GM12878 (cell line): ENCODE data around the gene SMCO1. TPM values are rescaled to one million over a fixed set of nuclear protein-coding genes. Genes with fewer than 3 reads are reported as not detected.
A peak's percentile ranks its signal among the peaks of the same experiment; 100 is the strongest.

ENCODE experiments used
- CHD2 ChIP-seq: IDR thresholded peaks from 2 replicates; pipeline ENCODE4 v1.6.1; 2011; ENCODE audit warnings: low read depth, low read length, improper control_type of control experiment, borderline replicate concordance
- E2F8 ChIP-seq: fragments of 450-650 bp; IDR thresholded peaks from 2 replicates; pipeline ENCODE4 v1.6.1; 2018; ENCODE audit warnings: mild to moderate bottlenecking, low read depth, moderate library complexity; ENCODE audit not compliant: partially characterized antibody
- E4F1 ChIP-seq: fragments of 450-650 bp; IDR thresholded peaks from 2 replicates; pipeline ENCODE4 v1.6.1; 2018; ENCODE audit warnings: borderline replicate concordance, mild to moderate bottlenecking; ENCODE audit not compliant: partially characterized antibody
- ETV6 ChIP-seq, 2 experiments: fragments of 450-650 bp in 1 of 2; IDR thresholded peaks in 1 of 2; conservative IDR thresholded peaks in 1 of 2; 2 replicates each; pipeline ENCODE4 v1.6.1; 2014; ENCODE audit warnings: antibody characterized with exemption in 1 of 2, borderline replicate concordance in 1 of 2, low read depth in 1 of 2, mild to moderate bottlenecking in 1 of 2, moderate library complexity in 1 of 2
- EZH2 ChIP-seq: IDR thresholded peaks from 2 replicates; pipeline ENCODE4 v1.6.1; 2012; ENCODE audit warnings: low read depth, mild to moderate bottlenecking, control low read depth, inconsistent platforms, low read length, borderline replicate concordance; ENCODE audit not compliant: control insufficient read depth
- LARP7 ChIP-seq: fragments of 450-650 bp; IDR thresholded peaks from 2 replicates; pipeline ENCODE4 v1.6.1; 2017; ENCODE audit warnings: mild to moderate bottlenecking
- MAX ChIP-seq: IDR thresholded peaks from 2 replicates; pipeline ENCODE4 v1.6.1; 2012; ENCODE audit warnings: low read depth, low read length, improper control_type of control experiment
- NFIC ChIP-seq: IDR thresholded peaks from 2 replicates; pipeline ENCODE4 v1.6.1; 2012; ENCODE audit warnings: low read depth, mild to moderate bottlenecking, inconsistent platforms, low read length, moderate library complexity
- POLR2A ChIP-seq: IDR thresholded peaks from 2 replicates; pipeline ENCODE4 v1.6.1; 2011; ENCODE audit warnings: low read depth, mild to moderate bottlenecking, low read length
- SMARCA5 ChIP-seq: fragments of 450-650 bp; IDR thresholded peaks from 2 replicates; pipeline ENCODE4 v1.6.1; 2017; ENCODE audit warnings: mild to moderate bottlenecking
- ZNF217 ChIP-seq: fragments of 450-650 bp; IDR thresholded peaks from 2 replicates; pipeline ENCODE4 v1.6.1; 2017; ENCODE audit warnings: antibody characterized with exemption, mild to moderate bottlenecking
- ZNF384 ChIP-seq: IDR thresholded peaks from 2 replicates; pipeline ENCODE4 v1.6.1; 2012; ENCODE audit warnings: low read depth, mild to moderate bottlenecking, low read length, improper control_type of control experiment, borderline replicate concordance
- polyA plus RNA-seq, 11 experiments: library from polyadenylated mRNA; depleted of rRNA in 4 of 11; unstranded in 6 of 11; stranded (reverse) in 5 of 11; fragments of >200 nt; fragmentation: Nextera tagmentation in 4 of 11; fragmentation: Illumina TruSeq in 1 of 11; extraction: Ambion mirVana in 4 of 11; extraction: Trizol in 1 of 11; gene quantifications; 1 replicate in 1 of 11; 2 replicates in 10 of 11; pipeline versions ENCODE4 v1.2.1 to v1.2.3, GENCODE V29; 2011 to 2016; ENCODE audit warnings: inconsistent platforms in 2 of 11, missing spikeins in 2 of 11, low read depth in 1 of 11
- total RNA-seq, 4 experiments: library from RNA; depleted of rRNA in 3 of 4; stranded (reverse); fragments of >200 nt in 3 of 4; fragmentation: Illumina TruSeq in 1 of 4; extraction: Trizol in 1 of 4; gene quantifications; 2 replicates each; pipeline versions ENCODE4 v1.2.1 to v1.2.3, GENCODE V29; 2013 to 2021
- TF ChIP-seq, protein P1 (sequence below): fragments of 450-650 bp; IDR thresholded peaks from 2 replicates; pipeline ENCODE4 v1.6.1; 2017; ENCODE audit warnings: low read depth, mild to moderate bottlenecking, moderate library complexity
- TF ChIP-seq, protein P2 (sequence below): IDR thresholded peaks from 2 replicates; pipeline ENCODE4 v1.6.1; 2012; ENCODE audit warnings: mild to moderate bottlenecking, low read depth, low read length
- TF ChIP-seq, protein P3 (sequence below): IDR thresholded peaks from 2 replicates; pipeline ENCODE4 v1.6.1; 2011; ENCODE audit warnings: low read depth, low read length, improper control_type of control experiment, borderline replicate concordance

The SMCO1 gene
- total and polyA plus RNA-seq, 10 of the 15 experiments (the other 5 are each of a cell fraction or from before 2014, with no cell fraction given), result 0.05 TPM; not detected in 9

DNA sequence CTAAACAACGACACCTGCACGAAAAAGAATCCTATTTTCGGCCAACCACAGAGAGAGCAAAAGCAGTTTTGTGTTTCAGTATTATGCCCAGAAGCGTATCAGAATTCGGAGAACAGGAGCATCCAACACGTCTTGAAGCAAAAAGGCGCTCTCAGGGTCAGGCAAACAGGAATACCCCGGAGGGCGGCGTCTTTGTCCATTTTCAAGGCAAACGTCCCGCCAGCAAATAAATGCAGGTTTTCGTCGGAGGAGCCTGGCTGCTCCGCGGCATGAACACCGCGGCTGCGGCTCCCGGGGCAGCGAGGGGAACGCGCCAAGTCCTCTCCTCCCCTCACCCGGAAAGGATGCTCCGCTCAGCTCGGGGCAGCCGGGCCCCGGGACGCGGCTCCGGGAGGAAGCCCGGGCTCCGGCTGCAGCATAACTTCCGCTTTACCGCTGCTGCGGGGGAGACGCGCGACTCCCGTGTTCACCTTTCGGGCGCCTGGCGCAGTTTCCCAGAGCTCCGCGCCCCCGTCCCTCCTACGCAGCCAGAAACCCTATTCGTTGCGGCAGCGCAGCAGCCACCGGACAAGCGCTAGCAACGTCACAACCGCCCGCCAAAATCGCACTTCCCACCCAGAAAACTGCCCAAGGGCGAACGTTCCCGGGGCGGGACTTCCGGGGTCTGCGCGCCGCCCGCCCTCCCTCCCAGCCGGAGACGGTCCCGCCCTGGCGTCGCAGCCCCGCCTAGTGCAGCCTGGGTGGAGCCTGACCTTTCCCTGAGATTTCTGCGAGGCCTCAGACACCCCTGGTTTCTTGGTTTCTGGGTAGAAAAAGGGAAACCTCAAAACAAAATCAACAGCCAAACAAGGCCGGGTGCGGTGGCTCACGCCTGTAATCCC is 11.7 kb downstream of the SMCO1 start, which contains the start of gene RNF168 (continued):
- TF ChIP-seq E2F8 (peak; percentile 3), MAX (peak; percentile 35; the same call in 1 of the 2 replicates), POLR2A (peak; percentile 94), LARP7 (no peak; the same call in 1 of the 2 replicates), ZNF217 (peak; percentile 18), NFIC (peak; percentile 67; the same call in 1 of the 2 replicates), EZH2 (no peak), SMARCA5 (peak; percentile 38; the same call in 1 of the 2 replicates), CHD2 (peak; percentile 68; the same call in 1 of the 2 replicates), ETV6 (conservative IDR thresholded peaks at IDR 0.05 in 1 of 2, IDR thresholded peaks at IDR 0.05 in 1 of 2; ENCODE audit: borderline replicate concordance in 1 of 2, low read depth in 1 of 2) (peak in 1 of 2 experiments; percentile 75; a peak in 2 of 4 replicates), ZNF384 (no peak), E4F1 (peak; percentile 55)
- TF ChIP-seq, protein P1, sequence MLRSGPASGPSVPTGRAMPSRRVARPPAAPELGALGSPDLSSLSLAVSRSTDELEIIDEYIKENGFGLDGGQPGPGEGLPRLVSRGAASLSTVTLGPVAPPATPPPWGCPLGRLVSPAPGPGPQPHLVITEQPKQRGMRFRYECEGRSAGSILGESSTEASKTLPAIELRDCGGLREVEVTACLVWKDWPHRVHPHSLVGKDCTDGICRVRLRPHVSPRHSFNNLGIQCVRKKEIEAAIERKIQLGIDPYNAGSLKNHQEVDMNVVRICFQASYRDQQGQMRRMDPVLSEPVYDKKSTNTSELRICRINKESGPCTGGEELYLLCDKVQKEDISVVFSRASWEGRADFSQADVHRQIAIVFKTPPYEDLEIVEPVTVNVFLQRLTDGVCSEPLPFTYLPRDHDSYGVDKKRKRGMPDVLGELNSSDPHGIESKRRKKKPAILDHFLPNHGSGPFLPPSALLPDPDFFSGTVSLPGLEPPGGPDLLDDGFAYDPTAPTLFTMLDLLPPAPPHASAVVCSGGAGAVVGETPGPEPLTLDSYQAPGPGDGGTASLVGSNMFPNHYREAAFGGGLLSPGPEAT, result peak; percentile 57
- TF ChIP-seq, protein P2, sequence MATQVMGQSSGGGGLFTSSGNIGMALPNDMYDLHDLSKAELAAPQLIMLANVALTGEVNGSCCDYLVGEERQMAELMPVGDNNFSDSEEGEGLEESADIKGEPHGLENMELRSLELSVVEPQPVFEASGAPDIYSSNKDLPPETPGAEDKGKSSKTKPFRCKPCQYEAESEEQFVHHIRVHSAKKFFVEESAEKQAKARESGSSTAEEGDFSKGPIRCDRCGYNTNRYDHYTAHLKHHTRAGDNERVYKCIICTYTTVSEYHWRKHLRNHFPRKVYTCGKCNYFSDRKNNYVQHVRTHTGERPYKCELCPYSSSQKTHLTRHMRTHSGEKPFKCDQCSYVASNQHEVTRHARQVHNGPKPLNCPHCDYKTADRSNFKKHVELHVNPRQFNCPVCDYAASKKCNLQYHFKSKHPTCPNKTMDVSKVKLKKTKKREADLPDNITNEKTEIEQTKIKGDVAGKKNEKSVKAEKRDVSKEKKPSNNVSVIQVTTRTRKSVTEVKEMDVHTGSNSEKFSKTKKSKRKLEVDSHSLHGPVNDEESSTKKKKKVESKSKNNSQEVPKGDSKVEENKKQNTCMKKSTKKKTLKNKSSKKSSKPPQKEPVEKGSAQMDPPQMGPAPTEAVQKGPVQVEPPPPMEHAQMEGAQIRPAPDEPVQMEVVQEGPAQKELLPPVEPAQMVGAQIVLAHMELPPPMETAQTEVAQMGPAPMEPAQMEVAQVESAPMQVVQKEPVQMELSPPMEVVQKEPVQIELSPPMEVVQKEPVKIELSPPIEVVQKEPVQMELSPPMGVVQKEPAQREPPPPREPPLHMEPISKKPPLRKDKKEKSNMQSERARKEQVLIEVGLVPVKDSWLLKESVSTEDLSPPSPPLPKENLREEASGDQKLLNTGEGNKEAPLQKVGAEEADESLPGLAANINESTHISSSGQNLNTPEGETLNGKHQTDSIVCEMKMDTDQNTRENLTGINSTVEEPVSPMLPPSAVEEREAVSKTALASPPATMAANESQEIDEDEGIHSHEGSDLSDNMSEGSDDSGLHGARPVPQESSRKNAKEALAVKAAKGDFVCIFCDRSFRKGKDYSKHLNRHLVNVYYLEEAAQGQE, result no peak
- TF ChIP-seq, protein P3, sequence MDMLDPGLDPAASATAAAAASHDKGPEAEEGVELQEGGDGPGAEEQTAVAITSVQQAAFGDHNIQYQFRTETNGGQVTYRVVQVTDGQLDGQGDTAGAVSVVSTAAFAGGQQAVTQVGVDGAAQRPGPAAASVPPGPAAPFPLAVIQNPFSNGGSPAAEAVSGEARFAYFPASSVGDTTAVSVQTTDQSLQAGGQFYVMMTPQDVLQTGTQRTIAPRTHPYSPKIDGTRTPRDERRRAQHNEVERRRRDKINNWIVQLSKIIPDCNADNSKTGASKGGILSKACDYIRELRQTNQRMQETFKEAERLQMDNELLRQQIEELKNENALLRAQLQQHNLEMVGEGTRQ, result no peak
